ENCODE measurements around the gene PRKD2. TPM values are rescaled to one million over a fixed set of nuclear protein-coding genes. Genes with fewer than 3 reads are reported as not detected.

The PRKD2 gene
- total RNA-seq, 1 donor from 2014 or later, result 101 TPM

GRCh38 chr19:46732172-46732938 lies 15.4 kb upstream of the PRKD2 start:
- TF ChIP-seq, protein P1, sequence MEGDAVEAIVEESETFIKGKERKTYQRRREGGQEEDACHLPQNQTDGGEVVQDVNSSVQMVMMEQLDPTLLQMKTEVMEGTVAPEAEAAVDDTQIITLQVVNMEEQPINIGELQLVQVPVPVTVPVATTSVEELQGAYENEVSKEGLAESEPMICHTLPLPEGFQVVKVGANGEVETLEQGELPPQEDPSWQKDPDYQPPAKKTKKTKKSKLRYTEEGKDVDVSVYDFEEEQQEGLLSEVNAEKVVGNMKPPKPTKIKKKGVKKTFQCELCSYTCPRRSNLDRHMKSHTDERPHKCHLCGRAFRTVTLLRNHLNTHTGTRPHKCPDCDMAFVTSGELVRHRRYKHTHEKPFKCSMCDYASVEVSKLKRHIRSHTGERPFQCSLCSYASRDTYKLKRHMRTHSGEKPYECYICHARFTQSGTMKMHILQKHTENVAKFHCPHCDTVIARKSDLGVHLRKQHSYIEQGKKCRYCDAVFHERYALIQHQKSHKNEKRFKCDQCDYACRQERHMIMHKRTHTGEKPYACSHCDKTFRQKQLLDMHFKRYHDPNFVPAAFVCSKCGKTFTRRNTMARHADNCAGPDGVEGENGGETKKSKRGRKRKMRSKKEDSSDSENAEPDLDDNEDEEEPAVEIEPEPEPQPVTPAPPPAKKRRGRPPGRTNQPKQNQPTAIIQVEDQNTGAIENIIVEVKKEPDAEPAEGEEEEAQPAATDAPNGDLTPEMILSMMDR (IDR thresholded peaks at IDR 0.05), result no peak
- H3K27me3 ChIP-seq, result no peaks in the 10 kb centered on the region
- H3K4me3 ChIP-seq, result no peak overlapping the region
- H3K27ac ChIP-seq, result no peak overlapping the region
- peaks cover 73 to 78% of the 10 kb centered on the region in 2 donors for H3K36me3 ChIP-seq
- H3K4me1 ChIP-seq, result no peaks in the 10 kb centered on the region
- no peaks in the 10 kb centered on the region for H3K9me3 ChIP-seq
- DNase-seq (ENCODE audit: low spot score in 2 of 2), result no peak
- intact Hi-C loops (cut with DNase I), result no loop called here

- no peak overlapping the region for H3K4me3 ChIP-seq
- DNase-seq (ENCODE audit: low spot score in 2 of 2), result no peak
- peaks cover 80 to 84% of the 10 kb centered on the region in 2 donors for H3K36me3 ChIP-seq
- intact Hi-C loops (cut with DNase I), result no loop called here
- no peaks in the 10 kb centered on the region for H3K4me1 ChIP-seq
- no peak overlapping the region for H3K27ac ChIP-seq
- TF ChIP-seq, protein P1 (IDR thresholded peaks at IDR 0.05), result no peak
- H3K27me3 ChIP-seq, result no peaks in the 10 kb centered on the region
- no peaks in the 10 kb centered on the region for H3K9me3 ChIP-seq
Measured at GRCh38 chr19:46731584-46731983, 14.7 kb upstream of the PRKD2 start.

GRCh38 chr19:46731007-46731501 lies 14.1 kb upstream of the PRKD2 start:
- no peaks in the 10 kb centered on the region for H3K9me3 ChIP-seq
- H3K27me3 ChIP-seq, result no peaks in the 10 kb centered on the region
- no peaks in the 10 kb centered on the region for H3K4me1 ChIP-seq
- TF ChIP-seq, protein P1 (IDR thresholded peaks at IDR 0.05), result no peak
- DNase-seq (ENCODE audit: low spot score in 2 of 2), result no peak
- peaks cover 85 to 89% of the 10 kb centered on the region in 2 donors for H3K36me3 ChIP-seq
- intact Hi-C loops (cut with DNase I), result no loop called here
- H3K27ac ChIP-seq, result no peak overlapping the region
- H3K4me3 ChIP-seq, result no peak overlapping the region

DNA sequence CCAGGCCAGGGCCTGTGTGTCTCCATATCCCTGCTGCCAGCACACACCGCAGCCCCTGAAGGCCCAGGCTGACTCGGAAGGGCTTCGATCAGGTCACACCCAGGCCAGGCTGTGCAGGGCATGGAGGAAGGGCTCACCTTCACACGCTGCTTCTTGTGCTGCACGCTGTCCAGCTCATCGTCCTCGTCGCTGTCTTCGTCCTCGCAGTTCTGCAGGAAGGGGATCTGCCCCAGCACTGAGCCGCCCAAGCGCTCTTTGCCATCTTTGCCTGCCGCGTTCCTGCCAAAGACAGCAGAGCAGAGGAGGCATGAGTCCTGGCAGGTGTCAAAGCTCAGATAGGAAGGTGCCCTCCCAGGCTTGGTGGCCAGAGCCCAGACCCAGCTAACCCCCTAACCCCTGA lies 13.7 kb upstream of the PRKD2 start:
- intact Hi-C loops (cut with DNase I), result no loop called here
- H3K4me1 ChIP-seq, result no peaks in the 10 kb centered on the region

DNA sequence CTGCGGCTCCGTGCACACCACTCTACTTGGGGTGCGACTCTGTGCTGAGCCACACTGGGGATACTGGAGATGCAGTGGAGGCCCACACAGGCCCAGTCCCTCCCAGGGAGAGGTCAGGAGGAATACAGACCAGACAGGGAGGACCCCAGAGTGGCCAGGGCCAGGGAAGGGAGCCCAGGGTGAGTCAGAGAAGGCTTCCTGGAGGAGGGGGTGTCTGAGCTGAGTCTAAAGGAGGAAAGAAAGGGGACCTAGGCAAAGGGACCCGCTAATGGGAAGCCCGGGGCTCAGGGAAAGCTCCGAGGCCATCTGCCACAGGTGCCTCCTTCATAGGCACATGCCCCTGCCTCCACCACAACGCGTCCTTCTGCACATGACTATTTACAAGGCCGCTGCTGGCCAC lies 13.3 kb upstream of the PRKD2 start:
- TF ChIP-seq, protein P1 (IDR thresholded peaks at IDR 0.05), result no peak
- no peak overlapping the region for H3K27ac ChIP-seq
- H3K4me1 ChIP-seq, result no peaks in the 10 kb centered on the region
- H3K36me3 ChIP-seq, result peaks cover 85 to 89% of the 10 kb centered on the region in 2 donors
- no peaks in the 10 kb centered on the region for H3K9me3 ChIP-seq
- H3K4me3 ChIP-seq, result no peak overlapping the region
- intact Hi-C loops (cut with DNase I), result no loop called here
- no peaks in the 10 kb centered on the region for H3K27me3 ChIP-seq
- no peak for DNase-seq (ENCODE audit: low spot score in 2 of 2)

More for the DNA sequence above, 13.7 kb upstream of the PRKD2 start:
- Histone ChIP-seq H3K36me3 (peaks cover 85 to 89% of the 10 kb centered on the region in 2 donors), H3K27me3 (no peaks in the 10 kb centered on the region), H3K9me3 (no peaks in the 10 kb centered on the region), H3K27ac (no peak overlapping the region), H3K4me3 (no peak overlapping the region)
- no peak for DNase-seq (ENCODE audit: low spot score in 2 of 2)
- TF ChIP-seq, protein P1 (IDR thresholded peaks at IDR 0.05), result no peak

Data from ascending aorta (tissue), 2 donors.